Erythroblast (primary cell): ENCODE data around the gene DYNC1I2.

Experiments used
- GATA1 ChIP-seq: IDR thresholded peaks from 2 replicates; pipeline ENCODE4 v1.6.1; 2011; ENCODE audit warnings: low read depth, mild to moderate bottlenecking, control low read depth, low read length, moderate library complexity
- POLR2A ChIP-seq: IDR thresholded peaks from 2 replicates; pipeline ENCODE4 v1.6.1; 2011; ENCODE audit warnings: mild to moderate bottlenecking, low read length

DNA sequence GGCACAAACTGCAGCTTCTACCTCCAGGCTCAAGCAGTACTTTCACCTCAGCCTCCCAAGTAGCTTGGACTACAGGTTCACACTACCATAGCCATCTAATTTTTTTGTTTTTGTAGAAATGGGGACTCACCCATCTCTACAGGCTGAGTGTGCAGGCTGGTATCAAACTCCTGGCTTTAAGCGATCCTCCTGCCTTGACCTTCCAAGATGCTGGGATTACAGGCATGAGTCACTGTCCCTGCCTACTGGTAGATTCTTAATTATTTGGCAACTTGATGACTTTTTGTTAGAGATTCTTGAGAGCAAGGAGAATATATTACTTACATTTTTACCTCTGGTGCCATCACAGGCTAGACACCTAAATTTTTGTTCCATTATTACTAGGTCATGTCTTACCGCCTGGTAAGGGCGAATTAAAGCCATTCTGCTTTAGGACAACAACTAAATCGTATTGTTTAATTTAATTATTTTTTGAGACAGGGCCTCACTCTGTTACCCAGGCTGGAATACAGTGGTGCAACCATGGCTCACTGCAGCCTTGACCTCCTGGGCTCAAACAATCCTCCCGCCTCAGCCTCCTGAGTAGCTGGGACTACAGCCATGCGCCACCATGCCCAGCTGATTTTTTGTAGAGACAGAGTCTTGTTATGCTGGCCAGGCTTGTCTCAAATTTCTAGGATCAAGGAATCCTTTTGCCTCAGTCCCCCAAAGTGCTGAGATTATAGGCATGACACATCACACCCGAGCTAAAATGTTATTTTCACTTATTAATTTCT, 15.7 kb downstream of the DYNC1I2 start:
- TF ChIP-seq POLR2A: no peak
- no peak for TF ChIP-seq GATA1
